DMS 273 treated with DMSO at 0.1 percent for 48 hours (cell line): ENCODE results near the gene INSM1.
"Not testable (repeated sequence)": the region's sequence is repeated elsewhere in the genome, so short reads cannot be mapped to it uniquely, and the experiment has no call there.

ENCODE experiments used
- DNase-seq: peaks from one replicate; lab custom pipeline; 2025; lab: John Stamatoyannopoulos, UW

Gene INSM1

GRCh38 chr20:20367575-20368417 is at the start of gene INSM1:
INSM1 (plus strand) TSS chr20:20368104; CDS start chr20:20368268, 164 bp downstream.
- DNase-seq = peak; percentile 60

DNA sequence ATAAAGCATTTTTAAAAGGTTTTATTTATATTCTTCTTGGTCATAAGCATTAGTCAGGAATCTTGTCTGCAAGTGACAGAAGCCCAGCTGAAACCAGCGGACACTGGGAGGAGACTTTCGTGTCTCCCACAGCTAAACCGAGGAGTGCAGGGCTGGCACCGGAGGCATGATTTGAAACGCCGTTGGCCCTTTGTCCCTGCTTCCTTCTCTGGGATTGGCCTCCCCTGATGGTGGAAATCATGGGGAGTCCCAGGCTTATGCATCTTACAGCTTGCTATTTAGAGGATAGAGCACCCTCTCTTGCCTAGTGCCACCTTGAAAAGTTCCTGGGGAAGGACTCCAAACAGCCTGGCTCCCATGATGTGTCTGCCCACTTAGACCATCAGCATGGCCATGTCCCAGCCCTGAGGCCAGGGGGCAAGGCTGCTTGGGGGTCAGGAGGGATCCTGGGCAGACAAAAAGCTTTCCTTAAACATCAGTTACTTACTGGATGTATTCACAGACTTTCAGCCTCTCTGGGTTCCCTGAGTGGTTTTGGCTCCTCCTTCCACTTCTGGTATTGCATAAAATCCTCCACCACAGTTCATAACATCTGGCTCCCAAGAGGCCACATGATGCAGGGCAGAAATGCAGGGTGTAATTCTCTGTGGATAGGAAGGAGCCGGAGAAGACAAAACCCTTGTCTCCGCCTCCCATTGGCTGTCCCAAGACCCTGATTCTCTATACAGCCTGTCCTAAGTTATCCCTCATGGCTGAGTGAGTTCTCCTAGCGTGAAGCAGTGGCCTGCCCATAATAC is 49.3 kb upstream of the INSM1 start:
- DNase-seq = peak; percentile 34

GRCh38 chr20:20321134-20321533 is 46.8 kb upstream of the INSM1 start:
- no peak for DNase-seq

GRCh38 chr20:20321917-20322316 is 46.0 kb upstream of the INSM1 start:
- no peak for DNase-seq

GRCh38 chr20:20322912-20323311 is 45.0 kb upstream of the INSM1 start:
- no peak for DNase-seq

GRCh38 chr20:20327746-20328145 is 40.2 kb upstream of the INSM1 start:
- DNase-seq = no peak

DNA sequence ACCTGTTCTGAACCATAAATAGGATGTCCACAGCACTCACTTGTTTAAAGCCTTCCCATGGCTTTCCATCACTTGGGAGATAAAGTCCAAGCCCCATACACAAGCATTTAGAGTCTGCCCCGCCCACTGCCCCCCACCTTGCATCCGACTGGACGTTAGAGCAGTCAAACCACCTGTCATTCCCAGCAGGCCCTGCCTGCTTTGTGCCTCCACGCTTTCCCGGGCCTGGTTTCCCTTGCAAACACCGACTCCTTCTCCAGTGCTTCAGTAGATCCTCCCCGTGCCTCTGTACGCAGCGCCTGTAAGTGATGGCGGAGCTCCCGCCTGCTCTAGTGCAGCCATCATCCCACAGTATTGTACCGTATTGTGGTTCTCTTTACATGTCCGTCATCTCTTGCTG is 38.3 kb upstream of the INSM1 start:
- no peak for DNase-seq

DNA sequence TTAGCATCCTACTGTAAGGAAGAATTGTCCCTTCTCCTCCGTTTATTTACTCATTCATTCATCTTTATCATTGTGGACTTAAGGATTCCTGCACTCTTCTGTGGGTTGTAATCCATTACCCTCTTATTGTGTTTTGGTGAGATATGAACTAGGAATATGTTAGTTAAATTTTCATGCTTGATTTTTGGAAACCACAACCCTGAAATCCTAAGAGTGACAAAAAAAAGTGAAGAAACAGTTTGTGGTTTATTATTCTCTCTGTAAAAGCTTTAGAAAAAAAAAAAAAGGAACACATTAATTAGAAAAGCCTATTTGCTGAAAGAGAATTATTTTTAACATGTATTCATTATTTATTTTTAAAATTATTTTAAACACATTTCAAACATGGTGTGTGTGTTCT is 36.7 kb upstream of the INSM1 start:
- DNase-seq = no peak

DNA sequence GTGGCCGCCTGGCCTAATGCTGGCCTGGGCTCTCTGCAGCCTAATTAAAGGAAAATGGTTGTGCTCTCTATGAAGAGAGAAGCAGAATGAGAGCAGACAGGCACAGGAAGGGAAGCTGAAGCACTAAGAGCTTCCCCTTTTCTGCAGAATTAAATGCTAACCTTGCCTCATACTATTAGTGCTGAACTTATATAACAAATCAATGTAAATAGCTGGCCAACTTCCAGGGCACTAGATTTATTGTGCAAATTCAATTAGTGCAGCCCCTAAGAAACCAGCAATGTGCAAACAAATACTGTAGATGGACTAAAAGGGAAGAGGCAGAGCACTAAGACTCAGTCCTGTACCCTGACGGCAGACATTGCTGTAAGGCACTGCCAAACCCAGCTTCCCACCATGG is 36.1 kb upstream of the INSM1 start:
- no peak for DNase-seq

DNA sequence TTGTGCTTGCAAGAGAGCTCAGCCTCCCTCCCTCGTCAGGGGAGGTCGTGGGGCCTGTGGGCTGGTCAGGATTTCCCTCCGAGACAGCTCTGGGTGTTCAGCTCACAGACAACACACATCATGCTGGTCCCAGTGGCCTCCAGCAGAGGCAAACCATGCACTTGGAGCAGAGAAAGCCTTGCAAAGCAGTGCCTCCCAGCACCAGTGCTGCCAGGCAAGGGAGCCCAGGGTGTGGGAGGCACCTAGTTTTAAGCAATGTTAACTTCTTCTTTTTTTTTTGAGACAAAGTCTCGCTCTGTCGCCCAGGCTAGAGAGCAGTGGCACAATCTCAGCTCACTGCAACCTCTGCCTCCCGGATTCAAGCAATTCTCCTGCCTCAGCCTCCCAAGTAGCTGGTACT is 34.0 kb upstream of the INSM1 start:
- no peak for DNase-seq

GRCh38 chr20:20334489-20334888 is 33.4 kb upstream of the INSM1 start:
- DNase-seq = no peak

GRCh38 chr20:20338133-20338730 is 29.7 kb upstream of the INSM1 start:
- no peak for DNase-seq

DNA sequence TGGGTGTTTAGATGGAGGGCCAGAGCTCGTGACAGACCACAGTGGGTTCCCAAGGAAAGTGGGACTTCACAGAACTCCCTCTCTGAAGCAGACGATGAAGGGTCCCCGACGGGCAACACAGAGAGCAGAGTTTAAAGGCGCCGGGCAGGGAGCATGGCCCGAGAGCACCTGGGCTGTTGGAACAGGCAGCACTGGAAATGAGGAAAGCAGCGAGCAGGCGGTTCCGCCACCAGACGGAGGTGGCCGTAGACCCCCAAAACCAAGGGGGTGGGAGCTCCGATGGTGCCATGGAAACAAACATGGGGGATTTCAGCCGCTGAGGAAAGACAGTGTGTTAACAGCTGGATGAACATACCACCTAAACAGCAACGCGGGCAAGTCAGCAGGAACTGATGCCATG is 27.5 kb upstream of the INSM1 start:
- no peak for DNase-seq

DNA sequence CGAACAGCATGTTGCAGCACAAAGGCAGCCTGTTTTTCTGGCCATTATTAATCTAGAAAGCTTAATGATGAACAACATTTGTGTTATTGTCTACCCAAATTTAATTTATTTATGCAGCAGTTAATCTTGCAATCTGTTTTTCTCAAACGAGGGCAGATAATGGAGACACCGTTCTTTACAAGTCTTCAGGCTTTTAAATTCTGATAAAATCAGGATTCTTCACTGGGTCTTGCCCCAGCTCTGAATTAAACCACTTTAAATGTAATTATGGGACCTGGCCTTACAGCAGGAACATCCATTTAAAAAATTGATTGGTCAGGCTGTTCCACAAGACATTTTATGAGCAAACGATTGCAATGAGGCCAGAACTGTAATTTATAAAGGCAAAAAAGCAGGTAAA is 26.5 kb upstream of the INSM1 start:
- DNase-seq = no peak

- DNase-seq = no peak
These were observed 25.8 kb upstream of the INSM1 start for GRCh38 chr20:20342066-20342465.

- DNase-seq = no peak
These were observed 24.0 kb upstream of the INSM1 start for GRCh38 chr20:20343932-20344331.

GRCh38 chr20:20344476-20344875 is 23.4 kb upstream of the INSM1 start:
- no peak for DNase-seq

DNA sequence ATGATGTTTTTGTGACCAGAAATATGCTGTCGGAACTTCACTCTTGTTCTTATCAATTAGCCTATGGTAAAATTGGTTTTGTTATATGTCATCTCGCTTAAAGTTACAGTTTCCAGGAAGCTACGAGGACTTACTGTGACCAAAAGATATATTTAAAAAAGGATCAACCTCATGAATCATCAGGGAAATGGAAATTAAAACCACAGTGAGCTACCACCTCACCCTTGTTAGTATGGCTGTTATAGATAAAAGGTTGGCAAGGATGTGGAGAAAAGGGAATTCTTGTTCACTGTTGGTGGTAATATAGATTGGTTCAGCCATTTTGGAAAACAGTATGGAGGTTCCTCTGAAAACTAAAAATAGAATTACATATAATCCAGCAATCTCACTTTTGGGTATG is 14.3 kb upstream of the INSM1 start:
- no peak for DNase-seq

DNA sequence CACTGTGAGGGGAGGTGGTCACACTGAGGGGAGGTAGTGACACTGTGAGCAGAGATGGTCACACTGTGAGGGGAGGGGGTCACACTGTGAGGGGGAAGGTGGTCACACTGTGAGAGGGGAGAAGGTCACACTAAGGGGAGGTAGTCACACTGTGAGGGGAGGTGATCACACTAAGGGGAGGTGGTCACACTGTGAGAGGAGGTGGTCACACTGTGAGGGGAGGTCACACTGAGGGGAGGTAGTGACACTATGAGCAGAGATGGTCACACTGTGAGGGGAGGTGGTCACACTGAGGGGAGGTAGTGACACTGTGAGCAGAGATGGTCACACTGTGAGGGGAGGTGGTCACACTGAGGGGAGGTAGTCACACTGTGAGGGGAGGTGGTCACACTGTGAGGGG is 12.4 kb upstream of the INSM1 start:
- not testable (repeated sequence) for DNase-seq

- no peak for DNase-seq
These were observed 9.1 kb upstream of the INSM1 start for GRCh38 chr20:20358801-20359200.

DNA sequence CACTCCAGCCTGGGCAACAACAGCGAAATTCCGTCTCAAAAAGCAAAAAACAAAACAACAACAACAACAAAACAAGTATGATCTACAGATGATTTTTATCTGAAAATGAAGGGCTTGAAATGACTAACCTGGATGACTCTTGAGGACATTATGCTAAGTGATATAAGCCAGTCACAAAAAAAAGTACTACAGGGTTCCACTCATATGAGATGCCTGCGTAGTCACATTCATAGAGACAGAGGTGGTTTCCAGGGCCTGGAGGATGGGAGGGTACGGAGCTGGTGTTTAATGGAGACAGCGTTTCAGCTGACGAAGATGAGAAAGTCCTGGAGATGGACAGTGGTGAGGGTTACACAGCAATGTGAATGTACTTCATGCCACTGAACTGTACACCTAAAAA is 8.3 kb upstream of the INSM1 start:
- DNase-seq = no peak

DNA sequence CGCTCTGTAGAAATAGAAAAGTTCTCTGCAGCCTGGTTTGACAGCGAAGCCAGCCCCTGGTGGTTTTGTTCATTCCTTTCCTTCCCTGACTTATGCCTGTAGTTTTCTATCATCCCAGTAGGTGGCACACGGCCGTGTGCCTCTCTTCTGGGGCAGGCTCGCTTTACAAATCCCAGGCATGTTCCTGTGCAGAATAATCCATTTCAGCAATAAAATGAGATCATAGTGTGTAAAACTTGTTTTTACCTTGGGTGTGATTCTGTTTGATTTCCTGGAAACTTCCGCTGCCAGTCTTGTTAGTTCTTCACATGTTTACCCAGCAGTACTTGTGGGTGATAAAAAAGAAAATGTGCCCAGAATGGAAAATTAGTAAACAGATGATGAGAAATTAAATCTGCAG is 7.4 kb upstream of the INSM1 start:
- DNase-seq = peak; percentile 61
